Liver (tissue), 9 donors: ENCODE results near the gene PPP2R5A. TPM values are rescaled to one million over a fixed set of nuclear protein-coding genes. Genes with fewer than 3 reads are reported as not detected.

ENCODE experiments used
- DNase-seq: peaks from one replicate; pipeline ENCODE4 v3.0.0-alpha.2; 2017; ENCODE audit warnings: low spot score
- H3K27ac ChIP-seq, 2 donors: one replicate each; pipeline ENCODE4 v1.7.0; 2013; ENCODE audit warnings: inconsistent platforms in 2 of 2, low read length in 2 of 2, control low read depth in 1 of 2, low read depth in 1 of 2, mild to moderate bottlenecking in 1 of 2
- H3K27me3 ChIP-seq, 4 donors: one replicate each; pipeline versions ENCODE4 v1.6.1 to v1.7.0; 2013; ENCODE audit warnings: low read length in 3 of 4, inconsistent platforms in 1 of 4, mild to moderate bottlenecking in 1 of 4, moderate library complexity in 1 of 4; ENCODE audit not compliant: control insufficient read depth in 4 of 4, insufficient read depth in 4 of 4
- H3K36me3 ChIP-seq, 4 donors: one replicate each; pipeline versions ENCODE4 v1.6.1 to v1.7.0; 2013; ENCODE audit warnings: low read length in 3 of 4, mild to moderate bottlenecking in 3 of 4, low read depth in 1 of 4, moderate library complexity in 1 of 4; ENCODE audit not compliant: control insufficient read depth in 4 of 4, insufficient read depth in 3 of 4
- H3K4me1 ChIP-seq, 4 donors: one replicate each; pipeline versions ENCODE4 v1.6.1 to v1.7.0; 2013; ENCODE audit warnings: low read length in 3 of 4, mild to moderate bottlenecking in 3 of 4, moderate library complexity in 1 of 4; ENCODE audit not compliant: control insufficient read depth in 4 of 4, insufficient read depth in 4 of 4
- H3K4me3 ChIP-seq, 3 donors: one replicate each; pipeline versions ENCODE4 v1.6.1 to v1.7.0; 2013; ENCODE audit warnings: low read length in 3 of 3, control low read depth in 1 of 3, low read depth in 1 of 3, mild to moderate bottlenecking in 1 of 3
- H3K9ac ChIP-seq, 2 donors: one replicate each; pipeline ENCODE4 v1.7.0; 2013; ENCODE audit warnings: low read length in 2 of 2, mild to moderate bottlenecking in 2 of 2, moderate library complexity in 2 of 2, control low read depth in 1 of 2, low read depth in 1 of 2
- H3K9me3 ChIP-seq, 4 donors: one replicate each; pipeline versions ENCODE4 v1.6.1 to v1.7.0; 2013; ENCODE audit warnings: low read length in 3 of 4; ENCODE audit not compliant: control insufficient read depth in 4 of 4
- CTCF ChIP-seq: fragments of 150-350 bp; IDR thresholded peaks from 2 replicates; pipeline ENCODE4 v1.5.1; 2017; ENCODE audit warnings: improper control_type of control experiment, low read depth, low read length; ENCODE audit not compliant: missing input control
- EGR1 ChIP-seq, 2 donors: IDR thresholded peaks; 2 replicates each; pipeline ENCODE4 v1.6.1; 2016 to 2018; ENCODE audit warnings: antibody characterized with exemption in 2 of 2, low read depth in 2 of 2
- FOXA1 ChIP-seq: IDR thresholded peaks from 2 replicates; pipeline ENCODE4 v1.6.1; 2016; ENCODE audit warnings: antibody characterized with exemption
- FOXA2 ChIP-seq: IDR thresholded peaks from 2 replicates; pipeline ENCODE4 v1.6.1; 2016; ENCODE audit warnings: antibody characterized with exemption
- GABPA ChIP-seq, 2 donors: IDR thresholded peaks in 1 of 2; conservative IDR thresholded peaks in 1 of 2; 2 replicates each; pipeline ENCODE4 v1.6.1; 2016; ENCODE audit warnings: antibody characterized with exemption in 2 of 2, mild to moderate bottlenecking in 1 of 2, moderate library complexity in 1 of 2
- HNF4A ChIP-seq, 2 donors: conservative IDR thresholded peaks; 2 replicates each; pipeline ENCODE4 v1.6.1; 2016; ENCODE audit warnings: antibody characterized with exemption in 2 of 2, mild to moderate bottlenecking in 2 of 2
- HNF4G ChIP-seq: IDR thresholded peaks from 2 replicates; pipeline ENCODE4 v1.6.1; 2016; ENCODE audit warnings: antibody characterized with exemption
- JUND ChIP-seq, 2 donors: IDR thresholded peaks; 2 replicates each; pipeline ENCODE4 v1.6.1; 2016; ENCODE audit warnings: antibody characterized with exemption in 2 of 2
- MAX ChIP-seq: IDR thresholded peaks from 2 replicates; pipeline ENCODE4 v1.6.1; 2016; ENCODE audit warnings: antibody characterized with exemption
- NR2F2 ChIP-seq: IDR thresholded peaks from 2 replicates; pipeline ENCODE4 v1.6.1; 2016; ENCODE audit warnings: antibody characterized with exemption
- RAD21 ChIP-seq, 2 donors: IDR thresholded peaks; 2 replicates each; pipeline ENCODE4 v1.6.1; 2016; ENCODE audit warnings: antibody characterized with exemption in 2 of 2, mild to moderate bottlenecking in 2 of 2
- REST ChIP-seq: IDR thresholded peaks from 2 replicates; pipeline ENCODE4 v1.6.1; 2016; ENCODE audit warnings: antibody characterized with exemption, mild to moderate bottlenecking
- RXRA ChIP-seq, 2 donors: IDR thresholded peaks; 2 replicates each; pipeline ENCODE4 v1.6.1; 2017 to 2018; ENCODE audit warnings: antibody characterized with exemption in 2 of 2, mild to moderate bottlenecking in 1 of 2
- TAF1 ChIP-seq: conservative IDR thresholded peaks from 2 replicates; pipeline ENCODE4 v1.6.1; 2016; ENCODE audit warnings: antibody characterized with exemption, mild to moderate bottlenecking
- YY1 ChIP-seq: IDR thresholded peaks from 2 replicates; pipeline ENCODE4 v1.6.1; 2016; ENCODE audit warnings: antibody characterized with exemption, mild to moderate bottlenecking
- ZBTB33 ChIP-seq: IDR thresholded peaks from 2 replicates; pipeline ENCODE4 v1.6.1; 2016; ENCODE audit warnings: antibody characterized with exemption
- WGBS: extraction: QIAGEN DNeasy Blood & Tissue Kit; methylation state at CpG from one replicate; pipeline ENCODE4 v1.1.7; 2013; 5-methylcytosine and 5-hydroxymethylcytosine counted together
- polyA plus RNA-seq, 2 donors: library from polyadenylated mRNA; stranded (reverse) in 1 of 2; unstranded in 1 of 2; fragments of 200-250 nt in 1 of 2; fragments of >200 nt in 1 of 2; fragmentation: Nextera tagmentation in 1 of 2; extraction: Ambion mirVana in 1 of 2; gene quantifications; one replicate each; pipeline versions ENCODE4 v1.2.1 to v1.2.3, GENCODE V29; 2013 to 2015
- total RNA-seq, 2 donors: library from RNA; depleted of rRNA; stranded (reverse); fragments of >200 nt; gene quantifications; one replicate each; pipeline ENCODE4 v1.2.3, GENCODE V29; 2014
- donor health status: healthy.
- donor health status: healthy.
- donor health status: healthy.
- donor health status: healthy.
- donor health status: healthy.

PPP2R5A gene
- total and polyA plus RNA-seq, 4 donors: 22.9 to 40.7 (median 28.5) TPM

- Histone ChIP-seq H3K36me3 (peaks cover 2 to 11% (median 7%) of the 10 kb centered on the region in 4 donors), H3K4me3 (no peak overlapping the region), H3K9me3 (no peaks in the 10 kb centered on the region), H3K27me3 (no peaks in the 10 kb centered on the region), H3K27ac (no peak overlapping the region), H3K4me1 (no peaks in the 10 kb centered on the region), H3K9ac (no peak overlapping the region)
- DNase-seq: no peak
- TF ChIP-seq REST: no peak
- TF ChIP-seq JUND (IDR thresholded peaks at IDR 0.05): no peak
- TF ChIP-seq EGR1 (IDR thresholded peaks at IDR 0.05; ENCODE audit: low read depth in 2 of 2): no peak
- no peak for TF ChIP-seq TAF1
- TF ChIP-seq HNF4G: no peak
- no peak for TF ChIP-seq CTCF
- TF ChIP-seq FOXA2: no peak
- no peak for TF ChIP-seq NR2F2
- TF ChIP-seq GABPA (IDR thresholded peaks at IDR 0.05 in 1 of 2, conservative IDR thresholded peaks at IDR 0.05 in 1 of 2): no peak
- TF ChIP-seq FOXA1: no peak
- no peak for TF ChIP-seq ZBTB33
- TF ChIP-seq RAD21 (IDR thresholded peaks at IDR 0.05): no peak
- no peak for TF ChIP-seq RXRA (IDR thresholded peaks at IDR 0.05)
- TF ChIP-seq YY1: no peak
- TF ChIP-seq MAX: no peak
- 92% methylated on average over 2 of the region's 2 CpGs for WGBS
These were observed 82.4 kb downstream of the PPP2R5A start for GRCh38 chr1:212367474-212368072.

GRCh38 chr1:212368073-212368484, 82.9 kb downstream of the PPP2R5A start:
- 61% methylated on average over 3 of the region's 3 CpGs for WGBS
- H3K27me3 ChIP-seq: no peaks in the 10 kb centered on the region
- no peaks in the 10 kb centered on the region for H3K4me1 ChIP-seq
- DNase-seq: no peak
- peaks cover 2 to 11% (median 5%) of the 10 kb centered on the region in 4 donors for H3K36me3 ChIP-seq
- H3K9ac ChIP-seq: no peak overlapping the region
- H3K9me3 ChIP-seq: no peaks in the 10 kb centered on the region
- TF ChIP-seq RXRA (IDR thresholded peaks at IDR 0.05) (no peak), HNF4A (conservative IDR thresholded peaks at IDR 0.05) (no peak), EGR1 (IDR thresholded peaks at IDR 0.05; ENCODE audit: low read depth in 2 of 2) (no peak), HNF4G (no peak), MAX (no peak), GABPA (IDR thresholded peaks at IDR 0.05 in 1 of 2, conservative IDR thresholded peaks at IDR 0.05 in 1 of 2) (no peak), CTCF (peak; percentile 86), RAD21 (IDR thresholded peaks at IDR 0.05) (peak; percentile 90 to 96), ZBTB33 (no peak)
- H3K4me3 ChIP-seq: no peak overlapping the region
- no peak overlapping the region for H3K27ac ChIP-seq
